CD4-positive, alpha-beta T cell treated with Interleukin-4 for 4 hours (primary cell): ENCODE measurements around the gene OR8B3.
A peak's percentile ranks its signal among the peaks of the same experiment; 100 is the strongest.
"Not testable (repeated sequence)": the region's sequence is repeated elsewhere in the genome, so short reads cannot be mapped to it uniquely, and the experiment has no call there.

Experiments used
- DNase-seq: peaks from one replicate; pipeline ENCODE4 v3.0.0-alpha.2; 2020

The OR8B3 gene, protein sequence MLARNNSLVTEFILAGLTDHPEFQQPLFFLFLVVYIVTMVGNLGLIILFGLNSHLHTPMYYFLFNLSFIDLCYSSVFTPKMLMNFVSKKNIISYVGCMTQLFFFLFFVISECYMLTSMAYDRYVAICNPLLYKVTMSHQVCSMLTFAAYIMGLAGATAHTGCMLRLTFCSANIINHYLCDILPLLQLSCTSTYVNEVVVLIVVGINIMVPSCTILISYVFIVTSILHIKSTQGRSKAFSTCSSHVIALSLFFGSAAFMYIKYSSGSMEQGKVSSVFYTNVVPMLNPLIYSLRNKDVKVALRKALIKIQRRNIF

DNA sequence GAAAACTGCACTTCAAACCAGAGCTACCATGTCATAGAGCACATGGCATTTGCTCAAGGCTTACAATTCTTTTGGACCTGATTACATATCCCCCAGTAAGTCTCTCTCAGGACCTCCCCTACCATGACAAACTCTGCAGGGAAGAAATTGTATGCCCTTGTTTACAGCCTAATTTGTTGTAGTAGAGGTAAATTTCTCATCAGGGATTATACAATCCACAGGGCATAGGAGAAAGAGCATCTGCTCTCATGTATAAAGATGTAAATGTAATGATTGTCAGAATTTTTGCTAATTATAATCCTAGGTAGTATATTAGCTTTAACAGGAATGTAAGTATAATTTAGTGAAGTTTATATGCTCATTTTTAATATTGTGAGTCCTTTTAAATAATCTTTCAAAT is at the start of gene OR8B3:
TSS of gene OR8B3 (minus strand) at position 101 of the 400 bp plus-strand sequence. CDS start 1,673 bp downstream, outside the sequence.
- no peak for DNase-seq

DNA sequence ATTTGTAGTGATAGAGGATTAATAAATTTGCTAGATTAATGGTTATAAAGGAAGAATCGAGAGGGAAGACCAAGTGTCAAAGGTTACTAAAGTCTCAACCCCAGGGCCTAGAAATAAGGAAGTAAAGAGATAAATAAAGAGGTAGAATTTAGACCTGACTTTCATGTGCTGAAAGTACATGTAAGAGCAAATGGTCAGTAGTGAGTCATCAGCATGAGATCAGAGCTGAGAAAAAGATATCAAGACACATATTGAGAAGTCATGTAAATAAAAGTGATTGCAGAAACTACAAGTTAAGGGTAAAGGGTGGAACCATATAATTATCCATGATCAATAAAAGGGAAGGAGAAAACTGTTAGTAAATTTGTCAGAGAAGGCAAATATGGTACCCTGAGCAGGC is 48.1 kb upstream of the OR8B3 start:
- DNase-seq, result no peak

DNA sequence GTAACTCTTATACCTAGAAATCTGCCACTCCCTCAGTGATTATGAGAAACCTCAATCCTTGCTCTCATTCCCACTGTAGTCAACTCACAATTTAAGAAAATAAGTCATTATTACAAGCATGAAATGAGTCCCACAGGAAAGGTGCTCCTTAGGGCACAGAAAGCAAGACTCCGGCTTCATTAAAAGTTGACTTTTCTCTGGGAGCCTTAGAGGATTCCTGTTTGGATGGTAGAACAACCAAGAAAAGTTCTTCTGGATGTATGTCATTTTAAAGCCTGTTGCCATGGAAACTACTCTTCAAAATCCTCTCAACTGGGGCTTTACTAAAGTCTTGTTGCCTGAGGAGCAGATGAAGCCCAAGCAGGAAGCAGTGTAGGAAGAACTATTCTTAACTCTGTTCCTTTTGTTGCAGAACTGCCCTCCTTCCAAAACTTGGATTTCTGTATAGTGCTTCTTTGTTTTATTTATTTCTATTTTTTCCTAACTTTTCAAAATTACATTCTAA is 46.9 kb upstream of the OR8B3 start, which contains the start of gene OR8B8:
TSS of gene OR8B8 (minus strand) at position 51 of the 505 bp plus-strand sequence. CDS start 4,611 bp downstream, outside the sequence.
- no peak for DNase-seq

DNA sequence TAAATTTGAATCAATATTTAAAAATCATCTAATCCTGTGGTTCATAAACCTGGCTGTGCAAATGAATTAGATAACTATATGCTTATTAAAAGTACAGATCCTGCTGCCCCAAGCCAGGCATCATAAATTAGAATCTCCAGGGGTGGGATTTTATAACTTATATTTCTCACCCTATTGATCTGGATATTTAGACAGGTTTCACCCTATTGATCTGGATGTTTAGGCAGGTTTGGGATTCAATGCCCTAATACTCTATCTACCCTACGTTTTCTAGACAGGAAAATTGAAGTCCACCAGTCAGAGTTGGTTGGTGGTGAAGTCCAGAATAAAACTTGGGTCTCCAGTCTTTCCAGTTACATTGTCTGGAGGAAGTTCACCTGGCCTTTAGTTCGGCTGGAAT is 44.0 kb upstream of the OR8B3 start:
- DNase-seq, result no peak

DNA sequence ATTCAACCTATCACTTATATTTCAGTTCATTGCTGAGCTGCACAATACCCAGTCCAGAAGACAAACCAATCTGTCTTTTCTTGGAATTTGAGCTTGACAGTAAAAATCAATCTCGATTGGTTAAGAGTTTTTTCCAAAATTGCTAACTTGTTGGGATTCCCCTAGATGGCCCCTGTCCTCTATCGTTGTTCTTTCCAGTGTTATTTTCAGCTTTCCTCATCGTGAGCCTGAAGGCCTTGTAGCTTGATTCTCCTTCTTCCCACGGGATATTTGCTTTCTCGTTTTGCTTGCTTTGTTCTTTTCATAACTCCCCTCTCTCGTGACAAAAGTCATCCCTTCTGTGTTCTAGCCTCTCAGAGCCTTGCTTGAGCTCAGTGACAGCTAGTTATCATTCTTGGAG is 43.6 kb upstream of the OR8B3 start:
- DNase-seq, result no peak

DNA sequence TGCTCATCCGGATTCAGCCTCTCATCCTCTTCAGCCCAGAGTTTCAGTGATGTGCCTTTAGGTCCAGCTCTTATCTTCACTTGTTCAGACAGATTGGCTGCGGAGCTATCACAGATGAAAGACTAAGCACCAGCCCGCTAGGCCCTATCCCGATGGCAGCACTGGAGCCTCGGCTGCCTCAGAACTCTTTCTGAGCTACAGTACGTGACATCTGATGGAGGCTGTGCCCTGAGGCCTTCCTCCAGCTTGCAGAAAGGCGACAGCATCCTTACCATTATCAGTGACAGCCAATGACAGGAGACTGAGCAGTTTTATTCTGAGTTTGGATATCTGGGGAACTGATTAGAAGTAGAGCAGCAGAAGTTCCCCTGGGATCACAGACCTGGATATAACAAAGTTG is 42.7 kb upstream of the OR8B3 start:
- no peak for DNase-seq

DNA sequence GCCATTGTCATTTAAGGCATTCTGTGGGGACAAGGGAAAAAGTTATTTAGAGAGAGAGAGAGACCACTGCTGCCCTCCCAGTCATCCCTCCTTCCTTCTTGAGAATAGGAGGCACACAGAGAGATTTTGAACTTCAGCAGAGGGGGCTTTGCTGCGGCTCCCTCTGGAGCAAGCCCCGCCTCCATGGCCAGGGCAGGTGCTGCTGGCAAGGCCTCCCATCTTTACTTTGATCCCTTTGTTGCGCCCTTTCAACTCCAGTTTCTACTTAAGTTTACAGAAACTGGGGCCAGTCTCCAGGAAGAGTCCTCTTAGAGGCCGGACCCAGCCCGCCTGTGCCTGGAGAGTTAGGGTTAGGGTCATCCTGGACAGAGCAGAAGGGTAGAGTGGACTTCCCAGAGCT is 42.3 kb upstream of the OR8B3 start:
- DNase-seq, result no peak

DNA sequence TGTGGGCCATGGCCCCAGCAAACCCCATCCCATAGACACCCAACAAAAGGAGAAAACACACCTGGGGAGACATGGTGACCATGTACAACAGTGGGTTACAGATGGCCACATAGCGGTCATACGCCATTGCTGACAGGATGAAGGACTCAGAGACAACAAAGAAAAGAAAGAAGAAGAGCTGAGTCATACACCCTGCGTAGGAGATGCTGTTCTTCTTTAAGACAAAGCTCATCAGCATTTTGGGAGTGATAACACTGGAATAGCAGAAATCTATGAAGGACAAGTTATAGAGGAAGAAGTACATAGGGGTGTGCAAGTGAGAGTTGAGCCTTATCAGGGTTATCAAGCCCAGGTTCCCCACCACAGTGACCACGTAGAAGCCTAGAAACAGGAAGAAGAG is 41.8 kb upstream of the OR8B3 start:
- DNase-seq, result no peak

DNA sequence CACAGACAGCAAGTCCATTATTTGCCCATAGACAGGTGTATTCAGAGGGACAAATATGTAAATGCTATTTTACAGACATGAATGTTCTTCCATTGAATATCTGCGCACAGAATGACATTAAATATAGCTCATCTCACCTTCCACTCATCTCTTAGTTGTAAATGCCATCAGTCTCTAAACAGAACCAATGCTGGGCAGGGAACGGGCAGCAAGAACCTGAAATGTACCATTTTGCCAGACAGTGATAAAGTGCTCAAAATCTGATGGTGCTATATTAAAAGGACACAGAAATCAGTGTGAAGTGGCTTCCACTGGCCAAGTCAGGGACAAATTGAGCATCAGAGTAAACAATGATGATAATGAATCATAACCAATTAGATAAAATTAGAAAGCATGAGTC is 35.9 kb upstream of the OR8B3 start:
- no peak for DNase-seq

DNA sequence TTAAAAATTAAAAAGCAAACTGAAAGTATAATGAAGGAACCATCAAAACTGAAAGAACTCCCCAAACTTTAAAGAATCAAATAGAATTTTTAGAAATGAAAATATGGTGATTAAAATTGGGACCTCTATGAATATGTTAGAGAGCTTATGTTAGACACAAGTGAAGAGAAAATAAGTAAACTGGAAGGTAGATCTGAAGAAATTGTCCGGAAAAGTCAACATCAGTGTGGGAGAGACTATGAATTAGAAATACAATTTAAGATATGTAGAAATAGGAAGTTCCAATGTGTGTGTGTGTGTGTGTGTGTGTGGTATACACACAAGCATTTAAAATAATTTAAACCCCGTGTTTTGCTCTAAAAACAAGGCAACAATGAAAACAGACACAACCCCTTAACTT is 30.8 kb upstream of the OR8B3 start:
- DNase-seq, result no peak

DNA sequence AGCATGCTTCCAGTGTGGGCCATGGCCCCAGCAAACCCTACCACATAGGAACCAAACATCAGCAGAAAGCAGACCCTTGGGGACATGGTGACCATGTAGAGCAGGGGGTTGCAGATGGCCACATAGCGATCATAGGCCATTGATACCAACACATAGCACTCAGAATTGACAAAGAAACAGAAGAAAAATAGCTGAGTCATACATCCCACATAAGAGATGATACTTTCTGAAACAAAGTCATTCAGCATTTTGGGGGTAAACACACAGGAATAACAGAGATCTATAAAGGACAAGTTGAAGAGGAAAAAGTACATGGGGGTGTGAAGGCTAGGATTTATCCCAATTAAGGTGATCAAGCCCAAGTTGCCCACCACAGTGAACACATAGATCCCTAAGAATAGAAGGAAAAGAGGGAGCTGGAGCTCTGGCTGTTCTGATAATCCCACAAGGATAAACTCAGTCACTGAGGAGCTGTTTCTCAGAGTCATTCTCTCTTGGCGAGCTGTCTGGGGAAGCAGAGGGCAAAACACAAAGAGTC is 25.6 kb upstream of the OR8B3 start, which contains the start of gene OR8B4:
TSS of gene OR8B4 (minus strand) at position 488 of the 538 bp plus-strand sequence. CDS start at position 488, 0 bp downstream.
- DNase-seq, result no peak

DNA sequence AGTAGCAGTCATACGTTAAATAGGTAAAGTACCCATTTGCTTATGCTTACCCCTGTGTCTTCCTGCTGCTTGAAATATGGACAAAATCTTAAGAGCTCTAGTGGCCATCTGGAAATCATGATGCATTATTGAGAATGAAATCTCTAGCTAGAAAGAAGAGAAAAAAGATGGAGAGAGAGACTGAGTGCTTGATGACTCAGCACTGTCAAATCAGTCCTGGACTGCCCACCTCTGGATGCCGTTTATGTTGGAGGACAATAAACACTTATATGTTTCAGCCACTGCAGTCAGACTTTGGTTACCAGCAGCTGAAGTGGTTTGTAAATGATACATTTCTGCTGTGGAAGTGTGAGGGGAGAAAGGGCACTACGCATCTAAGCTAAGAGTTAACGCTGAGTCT is 22.2 kb upstream of the OR8B3 start:
- no peak for DNase-seq

DNA sequence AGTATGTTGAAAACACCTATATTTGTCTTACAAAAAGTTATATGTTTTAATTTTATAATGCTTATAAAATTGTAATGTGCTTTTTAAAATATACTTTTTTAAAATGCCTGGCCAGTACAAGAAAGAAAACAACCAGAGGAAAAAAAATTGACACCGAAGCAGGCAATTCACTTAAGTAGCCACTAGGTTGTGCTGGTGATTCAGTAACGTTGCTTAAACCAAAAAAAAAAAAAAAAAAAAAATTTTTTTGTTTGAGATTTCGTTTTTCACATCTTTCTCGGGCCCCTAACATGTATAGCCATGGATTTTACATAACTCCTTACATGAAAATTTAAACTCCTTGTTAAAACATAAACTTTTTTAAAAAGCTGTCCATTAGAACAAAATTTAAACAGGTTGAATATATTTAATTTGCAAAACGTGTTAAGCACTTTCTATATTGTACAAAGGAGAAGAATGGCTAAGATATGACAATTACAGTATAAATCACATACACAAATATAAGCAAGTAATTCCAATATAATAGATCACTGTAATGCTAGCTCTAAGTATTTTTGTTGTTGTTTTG is 16.6 kb upstream of the OR8B3 start:
- DNase-seq, result peak; percentile 20

DNA sequence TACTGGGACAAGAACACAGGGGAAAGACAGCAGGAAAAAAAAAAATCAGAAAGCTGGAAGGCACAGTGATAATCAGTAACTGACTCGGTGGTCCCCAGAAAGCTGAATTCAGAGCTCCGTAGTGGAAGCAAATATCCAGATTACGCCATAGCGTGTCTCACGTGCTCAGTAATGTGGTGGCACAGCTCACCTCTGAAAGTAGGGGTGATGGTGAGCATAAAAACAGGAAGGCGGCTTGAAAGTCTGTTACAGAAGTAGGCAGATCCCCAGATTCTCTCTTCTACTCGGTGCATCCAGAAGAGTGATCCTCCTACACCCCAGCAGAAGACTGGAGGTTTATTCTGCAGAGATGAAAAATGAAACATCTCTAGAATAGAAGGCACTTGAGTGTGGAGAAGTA is 11.1 kb upstream of the OR8B3 start:
- DNase-seq, result no peak

DNA sequence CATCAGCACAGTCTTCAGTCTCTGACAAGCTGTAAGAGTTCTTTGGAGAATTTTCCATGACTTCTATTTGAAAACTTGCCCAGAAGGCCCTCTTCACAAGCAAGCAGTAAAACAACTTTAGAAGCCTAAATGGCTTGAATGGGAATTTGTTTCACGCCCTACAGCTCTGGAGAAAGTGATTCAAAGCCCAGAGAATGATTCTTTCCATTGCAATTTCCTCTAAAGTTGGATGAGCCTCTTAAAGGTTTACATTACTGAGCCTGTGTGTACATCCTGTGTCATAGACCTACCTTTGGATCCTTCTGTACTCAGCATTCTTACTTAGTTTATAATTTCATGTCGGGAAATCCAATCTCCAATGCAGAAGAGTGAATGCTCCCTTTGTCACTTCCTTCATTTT is 6.8 kb upstream of the OR8B3 start:
- DNase-seq, result no peak

DNA sequence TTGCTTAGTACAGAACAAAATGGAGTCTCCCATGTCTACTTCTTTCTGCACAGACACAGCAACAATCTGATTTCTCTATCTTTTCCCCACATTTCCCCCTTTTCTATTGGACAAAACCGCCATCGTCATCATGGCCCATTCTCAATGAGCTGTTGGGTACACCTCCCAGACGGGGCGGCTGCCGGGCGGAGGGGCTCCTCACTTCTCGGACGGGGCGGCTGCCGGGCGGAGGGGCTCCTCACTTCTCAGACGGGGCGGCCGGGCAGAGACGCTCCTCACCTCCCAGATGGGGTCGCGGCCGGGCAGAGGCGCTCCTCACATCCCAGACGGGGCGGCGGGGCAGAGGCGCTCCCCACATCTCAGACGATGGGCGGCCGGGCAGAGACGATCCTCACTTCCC is 4.4 kb upstream of the OR8B3 start:
- DNase-seq, result not testable (repeated sequence)

DNA sequence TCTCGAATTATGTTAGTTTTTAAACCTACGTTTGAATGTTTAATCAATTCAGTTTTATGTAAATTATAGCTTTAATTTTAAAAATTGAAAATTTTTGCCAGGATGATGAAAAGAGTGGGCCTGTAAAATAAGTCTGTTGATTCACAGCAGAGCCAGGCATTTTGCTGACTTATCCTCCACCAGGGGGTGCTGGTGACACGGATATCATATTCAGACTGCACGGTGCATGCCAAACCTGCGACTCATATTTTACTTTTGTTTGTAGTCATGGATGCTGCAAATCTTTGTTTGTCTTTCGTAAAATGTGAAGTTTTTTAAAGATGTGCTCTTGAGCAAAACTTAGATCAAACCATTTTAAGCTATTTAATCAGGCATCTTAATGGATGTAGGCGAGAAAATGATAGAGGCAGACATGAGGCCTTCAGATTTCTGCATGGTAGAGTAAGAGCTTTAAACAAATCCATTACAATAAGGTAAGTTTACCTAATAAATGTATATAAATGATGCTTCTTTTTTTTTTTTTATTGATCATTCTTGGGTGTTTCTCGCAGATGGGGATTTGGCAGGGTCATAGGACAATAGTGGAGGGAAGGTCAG is 3.6 kb upstream of the OR8B3 start:
- peak; percentile 34 for DNase-seq

DNA sequence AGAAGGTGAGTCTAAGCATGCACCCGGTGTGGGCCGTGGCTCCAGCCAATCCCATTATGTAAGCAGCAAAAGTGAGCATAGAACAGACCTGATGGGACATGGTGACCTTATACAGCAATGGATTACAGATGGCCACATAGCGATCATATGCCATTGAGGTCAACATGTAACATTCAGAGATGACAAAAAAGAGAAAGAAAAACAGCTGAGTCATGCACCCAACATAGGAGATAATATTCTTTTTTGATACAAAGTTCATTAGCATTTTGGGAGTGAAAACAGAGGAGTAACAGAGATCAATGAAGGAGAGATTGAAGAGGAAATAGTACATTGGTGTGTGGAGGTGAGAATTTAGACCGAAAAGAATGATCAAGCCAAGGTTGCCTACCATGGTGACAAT is 2.0 kb downstream of the OR8B3 start:
- DNase-seq, result not testable (repeated sequence)

DNA sequence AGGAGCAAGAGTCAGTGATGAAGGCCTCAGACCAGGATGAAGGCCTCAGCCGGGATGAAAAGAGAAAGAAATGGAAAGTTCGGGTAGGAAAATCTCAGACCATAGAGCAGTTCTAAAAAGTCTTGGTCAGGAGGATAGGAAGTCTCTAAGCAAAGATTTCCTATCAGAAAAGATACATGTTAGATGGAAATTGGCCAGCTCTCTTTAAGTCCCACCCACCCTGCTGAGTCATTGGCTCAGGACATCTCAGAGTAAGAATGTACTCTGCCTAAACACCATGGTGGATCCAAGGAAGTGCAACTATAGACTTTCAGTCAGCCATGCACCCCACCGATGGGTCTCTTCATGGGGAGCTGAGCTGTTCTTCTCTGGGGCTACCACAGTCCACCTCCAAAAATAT is 4.4 kb downstream of the OR8B3 start:
- no peak for DNase-seq

DNA sequence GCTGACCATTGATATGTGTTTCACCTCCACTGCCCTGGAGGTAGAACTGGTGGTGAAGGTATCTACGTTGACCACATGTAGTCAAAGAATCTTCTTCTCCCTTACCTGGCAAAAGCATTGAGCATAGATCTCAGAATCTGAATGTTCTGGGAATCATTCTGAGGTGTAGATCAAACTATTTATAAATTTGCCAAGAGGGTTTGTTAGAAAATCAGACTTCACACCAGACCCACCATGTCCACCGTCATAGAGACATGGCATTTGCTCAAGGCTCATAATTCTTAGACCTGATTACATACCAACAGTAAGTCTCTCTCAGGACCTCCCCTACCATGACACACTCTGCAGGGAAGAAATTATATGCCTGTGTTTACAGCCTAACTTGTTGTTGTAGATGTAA is 14.4 kb downstream of the OR8B3 start, which contains the start of gene OR8B2:
TSS of gene OR8B2 (minus strand) at position 101 of the 400 bp plus-strand sequence. CDS start 1,156 bp downstream, outside the sequence.
- DNase-seq, result no peak

DNA sequence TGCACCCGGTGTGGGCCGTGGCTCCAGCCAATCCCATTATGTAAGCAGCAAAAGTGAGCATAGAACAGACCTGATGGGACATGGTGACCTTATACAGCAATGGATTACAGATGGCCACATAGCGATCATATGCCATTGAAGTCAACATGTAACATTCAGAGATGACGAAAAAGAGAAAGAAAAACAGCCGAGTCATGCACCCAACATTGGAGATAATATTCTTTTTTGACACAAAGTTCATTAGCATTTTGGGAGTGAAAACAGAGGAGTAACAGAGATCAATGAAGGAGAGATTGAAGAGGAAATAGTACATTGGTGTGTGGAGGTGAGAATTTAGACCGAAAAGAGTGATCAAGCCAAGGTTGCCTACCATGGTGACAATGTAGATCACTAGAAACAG is 16.0 kb downstream of the OR8B3 start:
- DNase-seq, result not testable (repeated sequence)

DNA sequence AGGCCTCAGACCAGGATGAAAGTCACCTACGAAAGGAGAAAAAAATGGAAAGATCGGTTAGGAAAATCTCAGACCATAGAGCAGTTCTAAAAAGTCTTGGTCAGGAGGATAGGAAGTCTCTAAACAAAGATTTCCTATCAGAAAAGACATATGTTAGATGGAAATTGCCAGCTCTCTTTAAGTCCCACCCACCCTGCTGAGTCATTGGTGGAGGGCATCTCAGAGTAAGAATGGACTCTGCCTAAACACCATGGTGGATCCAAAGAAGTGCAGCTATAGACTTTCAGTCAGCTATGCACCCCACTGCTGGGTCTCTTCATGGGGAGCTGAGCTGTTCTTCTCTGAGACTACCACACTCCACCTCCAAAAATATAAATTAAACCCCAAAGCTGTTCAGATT is 18.2 kb downstream of the OR8B3 start:
- no peak for DNase-seq

DNA sequence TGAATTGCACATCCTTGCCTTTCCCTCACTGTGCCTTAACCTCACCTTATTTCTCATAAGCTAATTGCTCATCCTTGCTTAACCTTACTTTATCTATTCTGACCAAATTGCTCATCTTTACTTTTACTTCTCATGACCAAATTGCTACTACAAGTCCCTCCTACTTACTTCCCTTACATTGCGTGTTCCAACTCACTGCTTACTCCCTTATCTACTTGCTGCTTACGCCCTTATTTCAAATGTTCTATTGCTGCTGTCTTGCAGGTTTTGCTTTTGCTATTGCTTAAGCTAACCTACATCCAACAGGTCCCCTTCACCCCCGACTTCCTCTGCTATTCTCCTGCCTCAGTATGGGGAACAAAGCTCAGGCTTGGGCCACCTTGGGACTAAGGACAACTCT is 22.5 kb downstream of the OR8B3 start:
- DNase-seq, result no peak

DNA sequence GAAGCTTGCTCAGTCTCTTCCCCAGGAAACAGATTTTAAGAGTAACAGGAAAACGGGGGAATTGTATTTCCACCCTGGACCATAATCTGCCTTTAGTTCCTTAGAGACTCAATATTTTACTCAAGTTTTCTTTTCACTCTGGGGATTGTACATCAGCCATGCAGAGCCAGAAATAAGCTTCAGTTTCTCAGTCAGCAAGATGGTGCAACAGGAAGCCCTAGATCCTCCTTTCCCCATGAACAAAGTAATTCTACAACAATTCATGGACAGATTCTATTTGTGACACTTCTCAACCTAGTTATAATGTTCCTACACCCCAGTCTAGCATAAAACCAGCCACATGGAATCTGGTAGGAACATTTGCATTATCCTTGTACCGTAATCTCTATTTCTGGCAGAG is 39.3 kb downstream of the OR8B3 start:
- DNase-seq, result no peak
